Urothelium cell line (cell line): ENCODE results near the gene RUBCNL.

ENCODE experiments used
- DNase-seq: peaks from one replicate; pipeline ENCODE4 v3.0.0; 2011; ENCODE audit warnings: low spot score, mixed read lengths
- FAIRE-seq: peaks from 2 replicates; lab custom pipeline; 2011; peaks lifted over from hg19 to GRCh38; lab: Jason Lieb, UNC

RUBCNL gene

DNA sequence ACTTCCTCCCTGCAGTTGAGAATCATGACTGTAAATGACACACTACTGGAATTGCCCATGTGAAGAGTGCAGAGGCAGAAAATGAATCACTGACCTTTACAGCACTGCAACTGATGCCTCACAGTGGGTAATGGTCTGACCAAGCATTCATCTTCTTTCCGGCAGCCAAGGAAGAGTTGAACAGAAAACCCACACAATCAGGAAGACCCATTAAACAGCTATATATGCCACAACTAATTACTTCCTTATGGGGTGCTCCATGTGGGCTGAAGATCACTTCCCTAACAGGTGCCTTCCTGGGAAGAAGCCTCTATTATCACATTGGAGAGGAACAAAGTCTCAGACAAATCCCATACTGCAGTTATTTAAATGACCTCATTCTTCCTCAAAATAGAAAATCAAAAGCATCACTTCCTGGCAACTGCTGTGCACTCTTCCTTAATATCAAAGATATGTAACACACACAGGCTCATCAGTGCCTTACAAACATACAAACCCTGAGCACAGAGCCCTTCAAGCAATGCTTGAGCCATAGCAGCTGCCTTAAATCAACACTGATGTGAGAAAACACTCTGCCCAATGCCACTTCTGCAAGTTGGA is 45.8 kb downstream of the RUBCNL start:
- DNase-seq (no peak), FAIRE-seq (no peak)

DNA sequence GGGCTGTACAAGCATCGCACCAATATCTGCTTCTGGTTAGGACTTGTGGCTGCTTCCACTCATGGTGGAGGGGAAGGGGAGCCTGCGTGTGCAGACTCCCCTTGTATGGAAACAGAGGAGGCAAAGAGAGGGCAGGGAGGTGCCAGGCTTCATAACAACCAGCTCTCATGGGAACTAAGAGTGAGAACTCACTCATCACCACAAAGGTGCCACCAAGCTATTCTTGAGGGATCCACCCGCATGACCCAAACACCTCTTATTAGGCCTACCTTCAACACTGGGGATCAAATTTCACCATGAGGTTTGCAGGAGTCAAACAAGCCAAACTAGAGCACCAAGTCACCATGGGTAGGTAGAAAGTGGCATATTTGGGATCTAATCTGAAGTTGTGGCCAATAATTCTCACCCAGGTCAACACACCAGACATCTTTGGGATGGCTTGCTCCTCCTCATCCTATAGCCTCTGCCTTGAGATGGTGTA is 46.4 kb downstream of the RUBCNL start:
- DNase-seq = no peak
- no peak for FAIRE-seq

DNA sequence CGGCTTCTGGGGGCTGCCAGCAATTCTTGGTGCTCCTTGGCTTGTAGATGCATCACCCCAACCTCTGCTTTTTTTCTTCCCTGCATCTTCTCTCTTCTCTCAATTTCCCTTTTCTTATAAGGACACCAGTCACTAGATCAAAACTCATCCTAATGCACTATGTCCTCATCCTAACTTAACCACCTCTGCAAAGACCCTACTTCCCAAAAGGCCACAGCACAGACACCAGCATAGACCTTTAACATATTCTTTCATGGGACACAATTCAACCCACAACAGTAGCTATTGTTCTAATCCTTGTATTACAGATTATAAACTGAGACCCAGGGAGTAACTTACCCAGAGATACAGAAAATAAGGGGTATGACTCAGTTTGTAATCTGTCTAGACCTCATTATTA is 47.0 kb downstream of the RUBCNL start:
- DNase-seq (no peak), FAIRE-seq (no peak)

DNA sequence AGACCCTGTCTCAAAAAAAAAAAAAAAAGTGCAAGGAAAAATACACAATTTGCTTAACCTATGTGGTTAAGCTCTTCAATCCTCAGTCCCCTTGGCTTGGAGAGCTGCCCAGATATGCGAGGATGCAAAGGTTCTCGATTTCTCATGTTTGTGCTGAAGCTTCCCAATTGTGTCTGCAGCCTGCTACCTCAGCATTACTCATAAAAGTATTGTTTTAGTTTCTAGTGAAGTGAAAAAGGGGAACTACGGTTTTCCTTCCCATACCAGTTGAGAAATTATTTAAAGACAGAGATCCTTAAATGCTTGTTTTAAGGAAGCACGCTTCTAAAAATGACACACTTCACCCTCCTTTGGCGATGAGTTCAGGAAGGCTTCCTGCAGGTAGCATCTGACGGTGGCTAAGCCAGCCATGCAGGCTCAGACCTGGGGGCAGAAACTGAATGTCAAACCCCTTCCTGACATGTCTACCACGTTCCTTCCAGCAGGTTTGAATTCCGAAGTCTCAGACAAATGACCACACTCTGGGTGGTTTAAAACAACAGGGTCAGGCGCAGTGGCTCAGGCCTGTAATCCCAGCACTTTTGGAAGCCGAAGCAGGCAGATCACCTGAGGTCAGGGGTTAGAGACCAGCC is 47.9 kb downstream of the RUBCNL start:
- DNase-seq = peak; percentile 44
- no peak for FAIRE-seq

DNA sequence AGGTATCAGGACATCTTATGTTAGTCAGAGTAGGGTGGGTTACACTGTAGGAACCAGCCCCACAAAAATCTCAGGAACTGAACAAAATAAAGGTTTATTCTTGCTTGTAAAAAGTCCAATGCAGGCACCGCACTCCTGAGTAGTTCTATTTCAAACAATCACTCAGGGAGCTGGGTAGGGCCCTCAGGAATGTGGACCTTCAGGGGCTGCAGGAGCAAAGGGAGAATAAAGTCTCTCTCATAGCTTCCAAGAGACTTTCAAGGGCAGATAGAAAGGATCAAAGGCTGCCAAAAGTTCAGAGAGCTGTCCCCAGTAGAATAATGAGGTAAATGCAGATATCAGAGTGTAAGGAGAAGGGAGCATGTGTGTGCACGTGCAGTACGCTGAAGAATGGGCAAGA is 49.4 kb downstream of the RUBCNL start:
- DNase-seq = no peak
- FAIRE-seq = no peak

DNA sequence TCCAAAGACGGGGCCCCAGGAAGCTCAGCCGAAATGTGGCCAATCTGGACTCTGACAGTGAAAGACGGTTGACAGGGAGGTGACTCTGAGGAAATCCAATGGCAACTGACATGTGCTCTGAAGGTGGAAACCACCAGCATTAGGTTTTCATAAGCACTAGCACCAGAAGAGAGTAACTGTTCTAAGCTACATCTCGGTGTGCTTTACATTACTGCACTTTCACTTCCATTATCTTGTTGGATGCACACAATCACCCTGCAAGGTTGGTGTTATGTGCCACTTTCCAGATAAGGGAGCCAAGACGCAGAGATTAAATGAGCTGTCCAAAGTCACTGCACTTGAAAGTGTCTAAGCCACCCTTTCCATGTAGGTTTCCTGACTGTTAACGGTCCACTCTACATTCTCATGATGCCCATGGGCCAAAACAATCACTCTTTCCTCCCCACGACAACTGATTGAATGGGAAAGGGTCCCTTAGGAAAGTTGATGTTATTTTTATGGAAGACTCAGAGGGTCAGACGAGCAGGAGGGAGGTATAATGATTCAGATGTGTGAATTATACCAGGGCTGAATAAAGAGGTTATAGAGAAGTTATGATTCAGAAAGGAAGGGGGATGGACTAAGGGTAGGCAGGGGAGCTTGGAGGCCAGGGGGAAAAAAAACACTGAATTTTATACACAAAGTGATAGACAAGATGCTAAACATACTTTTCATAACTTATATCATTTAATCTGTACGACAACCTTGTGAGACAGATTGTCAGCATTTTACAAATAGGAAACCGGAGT is 52.8 kb downstream of the RUBCNL start:
- FAIRE-seq (no peak), DNase-seq (no peak)

DNA sequence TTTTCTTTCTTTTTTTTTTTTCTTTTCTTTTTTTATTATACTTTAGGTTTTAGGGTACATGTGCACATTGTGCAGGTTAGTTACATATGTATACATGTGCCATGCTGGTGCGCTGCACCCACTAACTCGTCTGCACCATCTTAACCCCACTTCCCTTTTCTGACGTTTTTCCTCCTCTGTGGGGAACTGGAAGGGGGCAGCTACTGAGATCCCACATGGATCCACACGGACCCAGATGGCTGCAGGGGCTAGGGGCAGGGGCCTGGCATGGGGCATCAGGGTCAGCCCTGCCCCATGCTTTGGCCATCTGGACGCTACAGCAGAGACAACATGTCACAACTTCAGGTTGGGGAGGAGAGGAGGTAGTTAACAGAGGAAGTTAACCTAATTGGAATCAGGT is 54.3 kb downstream of the RUBCNL start:
- no peak for DNase-seq
- FAIRE-seq = no peak

DNA sequence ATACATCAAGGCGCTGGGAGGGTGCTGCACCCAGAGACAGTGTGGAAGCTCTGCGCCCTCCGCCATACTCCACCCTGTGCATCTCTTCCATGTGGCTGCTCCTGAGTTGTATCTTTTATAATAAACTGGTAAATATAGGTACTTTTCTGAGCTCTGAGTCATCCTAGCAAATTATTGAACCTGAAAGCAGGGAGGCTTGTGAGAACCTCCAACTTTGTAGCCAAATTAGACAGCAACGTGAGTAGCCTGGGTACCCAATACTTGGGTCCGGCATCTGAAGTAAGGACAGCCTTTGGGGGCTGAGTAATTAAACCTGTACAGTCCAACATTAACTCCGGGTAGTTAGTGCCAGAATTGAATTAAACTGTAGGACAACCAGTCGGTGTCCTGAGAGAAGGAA is 57.4 kb downstream of the RUBCNL start:
- DNase-seq (no peak), FAIRE-seq (no peak)

DNA sequence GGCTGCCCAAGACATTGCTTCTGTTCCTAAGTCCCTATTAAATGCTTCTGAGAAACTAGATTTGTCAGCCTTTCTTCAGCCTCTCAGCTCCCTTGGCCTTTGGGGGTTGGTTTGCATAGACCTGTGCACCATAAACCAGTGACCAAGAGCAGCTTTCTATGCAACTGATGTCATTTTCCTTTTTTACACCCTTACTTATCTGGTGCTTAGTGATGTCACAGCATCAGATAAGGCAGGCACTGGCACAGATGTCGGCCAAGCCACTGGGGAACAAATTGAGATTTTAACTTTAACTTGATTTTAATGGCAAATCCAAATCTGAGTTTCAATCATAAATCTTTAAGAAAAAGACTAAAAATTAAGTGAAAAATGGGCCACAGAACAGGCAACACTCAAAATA is 59.8 kb downstream of the RUBCNL start:
- FAIRE-seq (no peak), DNase-seq (no peak)

DNA sequence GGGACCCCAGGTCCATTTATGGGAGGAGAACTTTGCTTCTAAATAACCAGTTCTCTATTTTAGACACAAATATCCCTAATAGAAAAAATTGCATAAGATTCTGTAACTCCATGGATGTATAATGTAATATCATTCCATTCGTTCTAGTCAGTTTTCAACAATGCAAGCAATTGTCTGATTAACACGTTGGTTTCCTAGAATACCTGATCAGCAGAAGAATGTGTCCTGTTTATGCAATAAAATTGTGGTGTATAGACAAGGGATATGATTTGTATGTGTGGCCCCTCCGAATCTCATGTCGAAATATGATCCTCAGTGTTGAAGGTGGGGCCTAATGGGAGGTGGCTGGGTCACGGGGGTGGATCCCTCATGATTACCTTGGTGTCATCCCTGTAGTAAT is 62.1 kb downstream of the RUBCNL start:
- DNase-seq (no peak), FAIRE-seq (no peak)

DNA sequence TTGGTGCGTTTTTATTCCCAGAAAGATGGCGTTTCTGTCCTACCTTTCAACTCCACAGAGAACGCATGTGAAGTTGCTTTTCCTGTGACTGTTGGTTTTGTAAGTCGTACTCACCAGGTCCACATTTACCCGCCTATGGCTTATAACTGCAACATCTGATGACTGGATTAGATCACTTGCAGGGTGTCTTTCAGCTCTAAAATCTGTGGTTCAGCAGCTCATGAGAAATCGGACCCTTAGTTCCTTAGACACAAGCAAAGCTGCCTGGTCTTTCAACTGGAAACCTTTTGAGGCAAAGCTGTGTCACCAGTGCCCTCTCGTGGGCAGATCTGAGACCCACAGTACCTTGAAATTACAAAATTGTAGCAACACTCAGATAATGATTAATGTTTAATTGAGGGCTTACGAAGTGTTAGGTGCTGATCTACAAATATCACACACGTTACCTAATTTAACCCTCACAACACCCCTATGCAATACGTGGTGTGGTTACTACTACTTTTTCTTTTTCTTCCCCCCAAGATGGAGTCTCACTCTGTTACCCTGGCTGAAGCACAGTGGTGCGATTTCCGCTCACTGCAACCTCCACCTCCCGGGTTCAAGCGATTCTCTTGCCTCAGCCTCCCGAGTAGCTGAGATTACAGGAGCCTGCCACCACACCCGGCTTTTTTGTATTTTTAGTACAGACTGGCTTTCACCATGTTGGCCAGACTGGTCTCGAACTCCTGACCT is 65.4 kb downstream of the RUBCNL start:
- DNase-seq = peak; percentile 48
- FAIRE-seq = no peak

DNA sequence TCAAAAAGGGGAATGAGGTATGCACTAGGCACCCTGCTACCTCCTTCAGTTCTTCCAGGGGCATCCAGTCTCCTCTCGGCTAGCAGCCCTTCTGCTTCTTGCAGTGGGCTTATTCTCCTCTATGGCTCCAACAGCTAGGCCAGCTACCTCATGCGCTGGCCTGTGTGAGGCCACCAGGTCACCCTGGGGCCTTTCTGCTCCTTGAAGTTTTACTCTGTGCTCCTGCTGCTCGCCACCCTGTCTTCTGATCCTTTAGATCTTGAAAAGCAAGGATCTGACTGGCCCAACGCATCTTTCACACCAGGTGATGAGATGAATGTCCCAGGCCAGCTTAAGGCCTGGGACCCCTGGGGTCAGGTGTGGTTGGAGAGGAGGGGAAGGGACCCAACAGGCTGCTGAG is 66.2 kb downstream of the RUBCNL start:
- no peak for DNase-seq

DNA sequence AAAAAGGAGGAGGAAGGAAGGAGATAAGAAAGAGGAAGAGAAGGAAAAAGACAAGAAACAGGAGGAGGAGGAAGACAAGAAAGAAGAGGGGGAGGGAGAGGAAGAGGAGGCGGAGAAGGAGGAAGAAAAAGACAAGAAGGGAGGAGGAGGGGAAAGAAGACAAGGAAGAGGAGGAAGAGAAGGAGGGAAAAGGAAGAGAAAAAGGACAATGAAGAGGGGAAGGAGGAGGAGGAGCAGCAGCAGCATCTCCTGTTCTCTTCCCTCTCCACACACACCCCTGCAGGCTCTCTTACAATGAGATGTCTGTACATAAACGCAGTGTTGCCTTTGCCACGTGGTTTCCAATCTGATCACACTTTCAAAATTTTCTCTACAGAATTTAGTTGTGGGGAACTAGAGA is 66.6 kb downstream of the RUBCNL start:
- FAIRE-seq (no peak), DNase-seq (no peak)

More for the DNA sequence above, 66.2 kb downstream of the RUBCNL start:
- no peak for FAIRE-seq

DNA sequence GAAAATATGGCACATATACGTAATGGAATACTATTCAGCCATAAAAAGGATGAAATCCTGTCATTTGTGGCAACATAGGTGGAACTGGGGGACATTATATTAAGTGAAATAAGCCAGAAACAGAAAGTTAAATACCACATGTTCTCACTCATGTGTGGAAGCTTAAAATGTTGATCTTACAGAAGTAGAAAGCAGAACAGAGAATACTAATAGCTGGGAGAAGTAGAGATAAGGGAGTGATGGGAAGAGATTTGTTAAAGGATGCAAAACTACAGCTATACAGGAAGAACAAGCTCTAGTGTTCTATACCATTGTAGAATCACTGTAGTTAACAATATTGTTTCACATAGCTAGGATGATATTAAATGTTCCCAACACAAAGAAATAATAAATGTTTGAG is 68.1 kb downstream of the RUBCNL start:
- DNase-seq = no peak
- FAIRE-seq = no peak

DNA sequence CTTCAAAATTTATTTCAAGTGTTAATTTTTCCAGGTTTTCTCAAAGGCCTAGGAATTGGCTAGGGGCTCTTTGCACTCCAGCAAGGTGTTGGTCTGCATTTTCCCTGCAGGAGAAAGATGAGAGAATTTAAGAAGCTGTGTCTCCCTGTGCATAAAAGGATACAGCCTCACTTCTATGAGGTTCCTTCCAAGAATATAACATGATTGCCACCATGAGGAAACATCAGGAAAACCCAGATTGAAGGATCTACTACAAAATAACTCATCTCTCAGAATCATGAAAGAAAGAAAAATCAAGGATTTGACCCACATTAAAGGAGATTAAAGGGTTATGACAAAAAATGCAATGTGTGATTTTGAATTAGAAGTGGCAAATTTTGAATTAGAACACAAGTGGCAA is 69.9 kb downstream of the RUBCNL start:
- DNase-seq = no peak
- FAIRE-seq = no peak

DNA sequence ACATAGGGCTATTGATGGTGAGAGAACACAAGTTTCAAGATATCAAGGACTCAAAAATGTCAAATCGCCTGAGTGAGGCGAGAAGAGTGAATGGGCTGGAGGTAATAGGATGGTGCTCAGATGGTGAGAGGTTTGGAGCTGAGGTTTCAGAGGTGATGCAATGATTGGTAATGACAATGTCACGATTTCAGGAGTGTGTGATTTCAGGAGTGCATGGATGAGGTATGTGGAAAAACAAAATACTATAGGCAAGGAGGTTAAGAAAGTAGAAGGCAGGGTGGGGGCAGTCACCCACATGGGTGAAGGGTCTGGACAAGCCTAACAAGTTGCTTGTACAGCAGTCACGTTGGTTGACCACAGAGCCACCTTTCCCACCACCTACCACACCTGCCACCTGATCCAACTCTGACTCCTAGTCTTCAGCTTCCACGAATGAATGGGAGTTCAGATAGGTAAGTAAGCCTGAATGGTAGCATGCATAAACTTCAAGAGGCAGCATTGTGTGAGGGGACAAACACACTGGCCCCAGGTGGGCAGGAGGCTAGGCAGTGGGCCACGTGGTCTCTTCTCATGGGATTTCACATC is 71.5 kb downstream of the RUBCNL start:
- DNase-seq = no peak
- FAIRE-seq = no peak

DNA sequence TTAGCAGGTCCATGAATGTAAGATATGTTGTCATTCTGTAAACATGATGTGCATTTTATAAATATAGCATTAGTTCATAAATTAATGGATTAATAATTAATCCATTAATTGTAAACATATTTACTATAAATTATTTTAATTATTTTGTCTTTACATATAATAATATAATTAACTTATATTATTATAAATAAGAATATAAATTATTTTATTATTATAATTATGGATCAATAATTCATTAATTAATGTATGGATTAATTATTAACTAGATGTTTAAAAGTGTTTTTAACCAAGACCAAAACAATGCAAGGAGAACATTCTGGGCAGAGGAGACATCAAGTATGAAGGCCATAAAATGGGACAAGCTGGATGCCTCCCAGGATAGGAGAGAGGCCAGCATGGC is 72.0 kb downstream of the RUBCNL start:
- no peak for DNase-seq
- no peak for FAIRE-seq

DNA sequence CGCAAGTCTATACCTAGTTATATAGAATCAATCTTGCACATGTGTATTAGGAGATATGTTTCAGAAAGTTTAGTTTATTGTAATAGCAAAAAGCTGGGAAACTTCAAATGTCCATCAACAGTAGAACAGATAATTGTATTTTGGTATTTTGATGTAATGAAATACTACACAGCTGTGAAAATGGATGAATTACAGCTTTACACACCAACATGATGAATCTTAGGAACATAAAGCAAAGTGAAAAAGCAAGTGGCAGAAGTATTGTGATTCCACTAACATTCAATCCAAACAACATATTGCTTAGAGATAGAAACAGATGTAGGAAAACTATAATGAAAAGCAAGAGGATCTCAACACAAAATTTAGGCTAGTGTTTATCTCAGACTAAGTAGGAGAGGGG is 72.5 kb downstream of the RUBCNL start:
- DNase-seq (no peak), FAIRE-seq (no peak)

DNA sequence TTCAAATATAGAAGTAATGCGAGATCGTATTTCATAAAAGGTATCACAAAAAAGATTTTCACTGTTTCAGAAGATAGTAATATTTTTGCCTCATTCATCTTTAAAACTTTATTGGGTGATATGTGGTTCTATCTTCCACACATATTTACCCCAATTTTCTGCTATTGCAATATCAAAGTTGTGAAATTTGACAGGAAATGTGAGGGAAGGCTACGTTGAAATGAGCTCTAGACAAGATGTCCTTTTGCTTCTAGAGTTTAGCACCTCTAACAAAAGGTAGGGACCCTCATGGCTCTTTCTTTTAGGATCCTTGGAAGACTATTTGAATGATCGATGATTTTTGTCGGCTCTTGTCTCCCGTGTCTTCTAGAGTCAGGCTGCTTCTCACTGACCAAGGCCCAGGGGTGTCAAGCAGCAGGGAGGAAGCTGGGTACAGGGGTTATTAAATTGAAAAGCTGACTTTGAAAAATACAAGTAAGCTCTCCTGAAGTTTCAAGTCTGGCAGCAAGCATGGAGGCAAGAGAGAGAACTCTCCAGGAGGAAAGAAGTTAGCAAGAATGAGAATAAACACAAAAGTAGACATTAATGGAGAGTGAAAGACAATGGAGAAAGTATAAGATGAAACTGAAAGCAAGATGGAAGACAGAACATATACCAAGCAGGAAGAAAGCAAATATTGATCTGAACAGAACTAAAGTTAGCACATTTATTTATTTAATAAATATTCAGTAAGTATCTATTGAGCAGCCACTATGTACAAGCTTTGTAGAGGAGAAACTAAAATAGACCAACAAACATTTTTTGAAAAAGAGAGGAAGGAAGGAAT is 73.4 kb downstream of the RUBCNL start:
- DNase-seq (no peak), FAIRE-seq (no peak)

DNA sequence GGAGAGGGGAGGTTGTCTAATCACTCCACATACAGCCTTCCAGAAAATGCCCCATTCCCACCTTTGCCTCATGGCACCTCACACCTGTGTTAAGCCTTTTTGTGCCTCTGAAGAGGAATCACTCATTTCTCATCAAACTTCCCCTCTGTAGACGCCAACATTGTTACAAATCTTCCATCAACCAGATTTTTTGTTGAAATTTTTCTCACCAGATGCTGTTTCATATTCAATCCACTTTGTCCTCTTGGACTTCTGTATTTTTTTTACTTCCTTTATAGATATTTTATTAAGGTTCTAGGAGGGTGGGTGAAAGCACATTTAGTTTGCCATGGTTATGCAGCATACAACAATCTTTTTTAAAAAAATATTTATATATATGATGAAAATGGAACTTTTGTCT is 74.0 kb downstream of the RUBCNL start:
- no peak for DNase-seq

More for the DNA sequence above, 74.0 kb downstream of the RUBCNL start:
- FAIRE-seq = no peak
